ENCODE data around the gene SKP1. TPM values are rescaled to one million over a fixed set of nuclear protein-coding genes. Genes with fewer than 3 reads are reported as not detected.

The SKP1 gene
- total RNA-seq, 1 experiment from 2014 or later = 348 TPM

GRCh38 chr5:134113902-134114875 is 62.6 kb downstream of the SKP1 start, which contains the start of gene TCF7:
Gene TCF7 (plus strand): TSS chr5:134114681. CDS start chr5:134114907, 226 bp downstream.
- peak within 1 kb of the TSS; percentile 81 for H3K14ac ChIP-seq (ENCODE audit: insufficient read depth, low read length)

More at GRCh38 chr5:134113902-134114875, 62.6 kb downstream of the SKP1 start, which contains the start of gene TCF7:
- Histone ChIP-seq H2BK5ac (ENCODE audit: insufficient read length, low read length) (no peak within 1 kb of the TSS), H3K18ac (ENCODE audit: insufficient read length, low read depth, low read length) (peak within 1 kb of the TSS; percentile 74), H3K9ac (ENCODE audit: extremely low read depth, insufficient read length, low read length) (peak within 1 kb of the TSS; percentile 49), H3T11ph (ENCODE audit: low read length) (no peak within 1 kb of the TSS), H2AFZ (ENCODE audit: low read length) (no peak within 1 kb of the TSS), H2BK20ac (ENCODE audit: low read depth, low read length, poor library complexity, severe bottlenecking) (no peak within 1 kb of the TSS), H3K4ac (ENCODE audit: low read depth, low read length) (no peak within 1 kb of the TSS), H3K9me3 (ENCODE audit: control insufficient read depth, low read depth, low read length) (no peaks in the 10 kb centered on the region), H4K20me1 (ENCODE audit: control insufficient read depth, insufficient read depth, insufficient read length) (peaks cover 3% of the 10 kb centered on the region), H2AK5ac (ENCODE audit: insufficient read length, low read length) (no peak within 1 kb of the TSS), H2BK15ac (ENCODE audit: low read depth, low read length) (no peak within 1 kb of the TSS), H3K23ac (ENCODE audit: insufficient read length, low read depth, low read length) (no peak within 1 kb of the TSS), H3K27me3 (ENCODE audit: insufficient read depth, low read length) (peaks cover 22% of the 10 kb centered on the region), H4K8ac (replicated peaks; ENCODE audit: insufficient read length, low read depth, low read length) (no peak within 1 kb of the TSS), H4K91ac (ENCODE audit: insufficient read length, low read depth, low read length) (no peak within 1 kb of the TSS), H3K56ac (ENCODE audit: insufficient read length, low read depth, low read length) (no peak within 1 kb of the TSS), H3K79me2 (ENCODE audit: insufficient read depth, low read length) (no peaks in the 10 kb centered on the region), H3K4me1 (ENCODE audit: insufficient read depth, low read length) (no peaks in the 10 kb centered on the region), H4K5ac (ENCODE audit: insufficient read length, low read depth, low read length) (no peak within 1 kb of the TSS), H3K23me2 (ENCODE audit: insufficient read length, low read depth, low read length, poor library complexity, severe bottlenecking) (peaks cover 14% of the 10 kb centered on the region), H3K4me2 (ENCODE audit: insufficient read depth, insufficient read length, low read length) (peak within 1 kb of the TSS; percentile 86), H2BK12ac (ENCODE audit: insufficient read length, low read depth, low read length) (no peak within 1 kb of the TSS), H3K27ac (ENCODE audit: insufficient read length, low read depth, low read length) (no peak within 1 kb of the TSS), H3K79me1 (ENCODE audit: insufficient read depth, low read depth, low read length, poor library complexity, severe bottlenecking) (no peaks in the 10 kb centered on the region), H2BK120ac (ENCODE audit: low read depth, low read length, poor library complexity, severe bottlenecking) (no peak within 1 kb of the TSS)
- H3K27ac Mint-ChIP-seq = peak within 1 kb of the TSS in 1 of 3 experiments; percentile 74; a peak in 1 of 7 replicates
- no peaks in the 10 kb centered on the region; a peak in 1 of 5 replicates for H3K9me3 Mint-ChIP-seq
- H3K27me3 Mint-ChIP-seq (ENCODE audit: low read depth) = peaks cover 42% of the 10 kb centered on the region
- DNase-seq = peak; percentile 88
- peaks cover 14 to 16% of the 10 kb centered on the region in 2 experiments for H3K4me1 Mint-ChIP-seq
- peaks cover 0 to 14% (median 4%) of the 10 kb centered on the region in 3 experiments; a peak in 4 of 7 replicates for H3K36me3 Mint-ChIP-seq (ENCODE audit: insufficient read depth in 1 of 3, low read depth in 3 of 3)
- no peak for TF ChIP-seq CTCF (conservative IDR thresholded peaks at IDR 0.05)
- WGBS (ENCODE audit: extremely low coverage, insufficient read length, low lambda C conversion rate) = no CpG with 5 or more reads among the region's 90 CpGs
- H3K4me3 Mint-ChIP-seq = peak within 1 kb of the TSS; percentile 73 to 87
